GM12801 (cell line): ENCODE results near the gene GOLPH3.

Source experiments
- TF ChIP-seq, protein P1 (sequence below): IDR thresholded peaks from one replicate; pipeline ENCODE4 v1.5.1; 2011; ENCODE audit warnings: control low read depth; ENCODE audit not compliant: insufficient read length; ENCODE audit errors: extremely low read depth

Gene GOLPH3

DNA sequence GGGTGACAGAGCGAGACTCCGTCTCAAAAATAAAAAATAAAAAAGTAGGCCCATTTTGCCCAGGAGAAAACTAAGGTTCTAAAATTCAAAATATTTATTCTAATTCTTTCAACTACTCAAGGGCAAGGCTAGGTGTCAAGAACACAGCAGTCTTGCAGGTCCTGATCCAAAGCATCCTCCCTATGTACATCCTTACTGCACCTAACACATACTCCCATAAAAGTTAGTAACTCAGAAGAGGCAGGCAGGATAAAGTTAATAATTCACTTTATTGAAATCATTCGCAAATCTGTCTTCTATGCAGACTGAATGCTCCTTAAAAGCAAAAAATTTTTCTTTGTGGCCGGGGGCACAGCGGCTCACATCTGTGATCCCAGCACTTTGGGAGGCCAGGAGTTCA, 11.1 kb downstream of the GOLPH3 start:
- TF ChIP-seq, protein P1, sequence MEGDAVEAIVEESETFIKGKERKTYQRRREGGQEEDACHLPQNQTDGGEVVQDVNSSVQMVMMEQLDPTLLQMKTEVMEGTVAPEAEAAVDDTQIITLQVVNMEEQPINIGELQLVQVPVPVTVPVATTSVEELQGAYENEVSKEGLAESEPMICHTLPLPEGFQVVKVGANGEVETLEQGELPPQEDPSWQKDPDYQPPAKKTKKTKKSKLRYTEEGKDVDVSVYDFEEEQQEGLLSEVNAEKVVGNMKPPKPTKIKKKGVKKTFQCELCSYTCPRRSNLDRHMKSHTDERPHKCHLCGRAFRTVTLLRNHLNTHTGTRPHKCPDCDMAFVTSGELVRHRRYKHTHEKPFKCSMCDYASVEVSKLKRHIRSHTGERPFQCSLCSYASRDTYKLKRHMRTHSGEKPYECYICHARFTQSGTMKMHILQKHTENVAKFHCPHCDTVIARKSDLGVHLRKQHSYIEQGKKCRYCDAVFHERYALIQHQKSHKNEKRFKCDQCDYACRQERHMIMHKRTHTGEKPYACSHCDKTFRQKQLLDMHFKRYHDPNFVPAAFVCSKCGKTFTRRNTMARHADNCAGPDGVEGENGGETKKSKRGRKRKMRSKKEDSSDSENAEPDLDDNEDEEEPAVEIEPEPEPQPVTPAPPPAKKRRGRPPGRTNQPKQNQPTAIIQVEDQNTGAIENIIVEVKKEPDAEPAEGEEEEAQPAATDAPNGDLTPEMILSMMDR, result no peak

DNA sequence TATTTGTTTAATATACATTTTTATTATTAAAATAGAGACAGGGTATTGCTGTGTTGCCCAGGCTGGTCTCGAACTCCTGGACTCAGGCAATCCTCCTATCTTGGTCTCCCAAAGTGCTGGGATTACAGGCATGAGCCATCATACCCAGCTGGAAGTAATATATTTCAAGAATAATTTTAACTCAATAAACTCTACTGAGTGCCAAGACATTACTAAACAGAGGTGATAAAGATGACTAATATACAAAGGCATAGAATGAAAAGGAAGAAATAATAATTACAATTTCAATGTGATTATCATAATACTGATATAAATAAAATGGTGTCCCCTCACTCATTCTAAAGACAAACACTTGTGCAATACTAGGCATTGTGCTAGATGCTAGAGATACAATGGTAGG, 13.9 kb downstream of the GOLPH3 start:
- TF ChIP-seq, protein P1, result no peak

- TF ChIP-seq, protein P1, result no peak
Observed at GRCh38 chr5:32159328-32160072, 14.6 kb downstream of the GOLPH3 start.

DNA sequence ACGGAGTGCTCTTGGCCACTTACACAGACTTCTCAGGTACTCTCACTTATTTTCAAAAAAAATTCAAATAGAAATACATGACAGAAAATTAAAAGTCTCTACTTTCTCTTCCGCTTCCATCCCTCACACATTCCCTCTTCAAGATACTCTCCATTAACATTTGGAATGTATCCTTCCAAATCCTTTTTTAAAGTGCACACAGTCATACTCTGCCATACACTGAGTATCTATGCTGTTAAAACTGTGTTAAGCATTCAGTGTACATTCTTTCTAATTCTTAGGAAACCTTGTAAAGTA, 15.5 kb downstream of the GOLPH3 start:
- TF ChIP-seq, protein P1, result no peak

GRCh38 chr5:32157078-32157477, 17.0 kb downstream of the GOLPH3 start:
- TF ChIP-seq, protein P1, result no peak

DNA sequence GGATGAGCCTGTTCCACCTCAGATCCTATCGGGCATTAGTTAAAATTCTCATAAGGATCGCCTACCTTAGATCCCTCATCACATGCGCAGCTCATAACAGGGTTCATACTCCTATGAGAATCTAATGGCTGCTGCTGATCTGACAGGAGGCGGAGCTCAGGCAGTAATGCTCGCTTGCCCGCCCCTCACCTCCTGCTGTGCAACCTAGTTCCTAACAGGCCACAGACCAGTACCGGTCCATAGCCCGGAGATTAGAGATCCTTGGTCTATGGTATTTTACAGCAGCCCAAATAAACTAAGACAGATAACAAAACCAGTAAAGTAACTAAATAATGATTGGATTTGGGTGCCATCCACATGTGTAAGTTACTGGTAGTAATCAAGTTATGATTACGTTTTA, 17.5 kb downstream of the GOLPH3 start:
- TF ChIP-seq, protein P1, result no peak

DNA sequence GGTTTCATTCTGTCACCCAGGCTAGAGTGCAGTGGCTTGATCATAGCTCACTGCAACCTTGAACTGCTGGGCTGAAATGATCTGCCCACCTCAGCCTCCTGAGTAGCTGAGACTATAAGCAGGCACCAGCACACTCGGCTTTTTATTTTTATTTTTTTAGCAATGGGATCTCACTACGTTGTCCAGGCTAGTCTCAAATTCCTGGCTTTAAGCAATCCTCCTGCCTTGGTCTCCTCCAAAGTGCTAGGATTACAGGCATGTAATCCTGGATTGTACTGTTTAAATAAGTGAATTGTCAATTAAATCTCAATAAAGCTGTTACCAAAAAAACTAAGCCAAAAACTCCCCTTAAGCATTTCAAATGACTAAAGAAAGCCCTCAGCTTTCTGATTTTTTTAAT, 18.9 kb downstream of the GOLPH3 start:
- TF ChIP-seq, protein P1, result no peak
